Raji (cell line): ENCODE measurements around the gene FREM1.

Experiments
- POLR2A ChIP-seq: IDR thresholded peaks from 2 replicates; pipeline ENCODE4 v1.6.1; 2011; ENCODE audit warnings: low read depth, low read length, control low read depth; ENCODE audit not compliant: insufficient read depth

FREM1 gene

DNA sequence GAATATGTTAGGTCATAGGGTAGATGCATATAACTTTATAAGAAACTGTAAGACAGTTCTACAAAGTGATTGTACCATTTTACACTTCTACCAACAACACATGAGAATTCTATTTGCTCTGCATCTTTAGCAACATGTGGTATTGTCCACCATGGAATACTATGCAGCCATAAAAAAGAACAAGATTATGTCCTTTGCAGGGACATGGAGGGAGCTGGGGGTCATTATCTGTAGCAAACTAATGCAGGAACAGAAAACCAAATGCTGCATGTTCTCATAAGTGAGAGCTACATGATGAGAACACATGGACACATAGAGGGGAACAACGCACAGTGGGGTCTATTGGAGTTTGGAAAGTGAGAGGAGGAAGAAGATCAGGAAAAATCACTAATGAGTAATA lies 165.5 kb downstream of the FREM1 start:
- no peak for TF ChIP-seq POLR2A

- no peak for TF ChIP-seq POLR2A
Observed at GRCh38 chr9:14741369-14741768, 168.9 kb downstream of the FREM1 start.

- TF ChIP-seq POLR2A, result no peak
Observed at GRCh38 chr9:14733133-14733532, 177.1 kb downstream of the FREM1 start.

DNA sequence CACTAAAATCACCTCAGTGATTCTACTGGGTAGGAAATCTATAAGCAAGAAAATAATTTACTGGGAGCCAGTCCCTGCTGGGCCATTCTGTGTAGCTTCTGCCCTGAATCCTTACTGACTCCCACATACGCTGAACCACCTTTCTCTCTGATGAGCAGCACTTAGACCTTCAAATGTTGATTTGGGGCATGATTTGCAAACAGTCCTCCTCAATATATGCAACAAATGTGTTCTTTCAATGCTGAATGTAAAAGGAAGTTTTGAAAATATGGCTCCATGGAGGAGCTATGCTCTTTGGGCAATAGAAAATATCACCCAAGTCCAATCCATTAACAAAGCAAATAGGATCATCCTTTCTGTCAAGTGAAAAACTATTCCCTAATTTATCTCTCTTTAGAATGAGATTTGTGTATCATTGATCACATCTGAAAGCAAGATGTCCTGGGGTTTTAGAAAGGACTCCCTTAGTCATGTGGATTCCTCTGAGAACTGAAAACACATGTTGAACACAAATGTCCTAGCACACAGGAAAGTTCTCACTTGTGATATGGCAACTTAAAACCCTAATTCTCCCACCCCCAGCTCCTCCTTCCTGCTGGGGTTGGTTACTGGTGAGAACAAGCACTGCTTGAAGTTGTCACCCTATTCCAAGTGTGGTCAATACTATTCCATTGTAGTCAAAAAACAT lies 178.8 kb downstream of the FREM1 start:
- no peak for TF ChIP-seq POLR2A

GRCh38 chr9:14730461-14730898 lies 179.7 kb downstream of the FREM1 start:
- no peak for TF ChIP-seq POLR2A

DNA sequence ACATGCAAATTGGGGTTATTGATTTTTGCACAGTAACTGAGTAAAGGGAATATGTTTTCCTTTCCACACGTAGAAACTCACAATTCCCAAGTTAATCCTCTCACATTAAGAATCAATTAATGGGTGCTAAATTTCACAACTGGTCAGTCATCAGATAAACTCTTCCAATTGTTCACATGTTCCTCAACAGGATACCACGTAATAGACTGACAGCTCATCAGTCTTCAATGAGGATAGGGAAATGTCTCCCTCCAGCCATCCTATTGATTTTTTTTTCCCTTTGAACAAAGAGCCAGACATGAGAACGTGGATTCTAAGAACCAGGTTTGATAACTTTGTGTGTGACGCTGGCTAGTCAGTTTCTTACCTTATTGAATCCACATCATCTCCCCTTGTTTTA lies 186.9 kb downstream of the FREM1 start:
- no peak for TF ChIP-seq POLR2A

GRCh38 chr9:14722391-14723035 lies 187.7 kb downstream of the FREM1 start, which contains the start of gene CER1:
CER1 (minus strand) TSS chr9:14722733; CDS start chr9:14722672, 61 bp downstream.
- TF ChIP-seq POLR2A, result no peak

DNA sequence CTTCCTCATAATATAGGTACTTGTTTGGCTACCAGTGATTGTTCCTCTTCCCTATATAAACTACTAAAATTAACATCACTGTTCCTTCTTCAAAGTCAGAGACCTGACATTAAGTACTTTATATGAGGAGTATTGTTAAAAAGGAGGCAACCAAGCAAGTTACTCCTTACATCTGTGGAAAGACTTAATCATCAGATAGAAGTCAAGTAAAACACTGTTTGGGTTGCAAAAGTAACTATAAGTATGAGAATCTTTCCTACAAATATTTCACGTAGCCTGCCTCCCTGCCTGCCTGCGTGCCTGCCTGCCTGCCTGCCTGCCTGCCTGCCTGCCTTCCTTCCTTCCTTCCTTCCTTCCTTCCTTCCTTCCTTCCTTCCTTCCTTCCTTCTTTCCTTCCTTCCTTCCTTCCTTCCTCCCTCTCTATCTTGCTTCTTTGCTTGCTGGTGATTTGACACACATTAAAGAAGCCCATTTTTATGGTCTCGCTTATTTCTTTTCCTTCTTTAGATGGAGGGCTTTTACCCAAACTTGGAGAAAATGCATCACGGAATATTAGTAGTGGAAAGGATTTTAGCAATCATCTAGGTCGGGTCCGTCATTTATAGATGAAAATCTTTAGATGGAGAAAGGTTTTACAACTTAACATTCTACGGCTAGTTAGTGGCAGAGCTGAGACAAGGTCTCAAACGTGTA lies 190.9 kb downstream of the FREM1 start:
- TF ChIP-seq POLR2A, result no peak

GRCh38 chr9:14715102-14715501 lies 195.1 kb downstream of the FREM1 start:
- no peak for TF ChIP-seq POLR2A

DNA sequence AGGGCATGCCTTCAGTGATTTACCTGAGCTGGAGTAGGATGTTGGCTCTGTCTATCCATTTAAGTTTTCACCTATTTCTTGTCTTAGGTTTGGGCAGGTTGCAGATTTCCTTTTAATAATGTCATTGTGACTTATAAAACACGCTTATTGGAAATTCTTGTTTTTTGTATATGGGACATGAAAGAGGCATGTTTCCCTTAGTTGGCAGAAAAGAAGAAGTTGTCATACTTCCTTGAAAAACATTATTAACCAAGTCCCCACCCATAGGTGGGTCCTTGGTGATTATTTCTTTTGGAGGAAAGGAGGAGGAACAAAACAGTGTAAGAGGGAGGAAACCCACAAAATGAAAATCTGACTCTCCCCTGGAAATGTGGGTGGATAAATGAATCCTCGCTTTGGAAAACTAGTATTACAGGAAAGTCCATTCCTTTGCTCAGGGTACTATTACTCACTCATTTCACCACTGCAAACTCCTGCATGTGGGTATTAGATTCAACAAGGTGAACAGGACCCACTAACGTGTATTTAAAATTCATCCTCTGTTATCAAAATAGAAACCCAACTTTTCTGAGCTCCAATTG lies 197.0 kb downstream of the FREM1 start:
- no peak for TF ChIP-seq POLR2A

- TF ChIP-seq POLR2A, result no peak
Observed at GRCh38 chr9:14710804-14711203, 199.4 kb downstream of the FREM1 start.

- TF ChIP-seq POLR2A, result no peak
Observed at GRCh38 chr9:14706530-14707140, 203.6 kb downstream of the FREM1 start.

GRCh38 chr9:14705079-14705478 lies 205.1 kb downstream of the FREM1 start:
- TF ChIP-seq POLR2A, result no peak

GRCh38 chr9:14704281-14704680 lies 205.9 kb downstream of the FREM1 start:
- TF ChIP-seq POLR2A, result no peak

DNA sequence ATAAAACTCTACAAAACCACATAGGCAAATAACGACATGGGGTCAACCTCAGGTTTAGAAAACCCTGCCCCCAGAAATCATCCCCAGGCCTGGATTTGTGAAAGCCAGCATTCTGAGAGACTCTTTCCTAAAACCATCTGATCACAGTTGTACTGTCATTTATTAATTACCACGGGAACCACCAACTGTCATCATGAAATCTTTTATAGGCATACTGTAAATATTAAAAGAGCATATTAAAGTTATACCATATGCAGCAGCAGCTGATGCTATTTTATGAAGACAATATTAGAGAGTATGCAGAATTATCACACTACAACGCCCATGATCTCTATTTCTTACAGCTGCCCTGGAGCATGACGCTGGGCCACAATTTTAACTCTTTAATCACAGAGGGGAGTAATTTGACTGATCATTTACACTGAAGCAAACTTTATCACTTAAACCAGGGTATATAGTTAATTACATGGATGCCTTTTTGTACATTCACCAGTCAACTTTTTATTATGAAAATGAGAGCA lies 208.0 kb downstream of the FREM1 start:
- no peak for TF ChIP-seq POLR2A

DNA sequence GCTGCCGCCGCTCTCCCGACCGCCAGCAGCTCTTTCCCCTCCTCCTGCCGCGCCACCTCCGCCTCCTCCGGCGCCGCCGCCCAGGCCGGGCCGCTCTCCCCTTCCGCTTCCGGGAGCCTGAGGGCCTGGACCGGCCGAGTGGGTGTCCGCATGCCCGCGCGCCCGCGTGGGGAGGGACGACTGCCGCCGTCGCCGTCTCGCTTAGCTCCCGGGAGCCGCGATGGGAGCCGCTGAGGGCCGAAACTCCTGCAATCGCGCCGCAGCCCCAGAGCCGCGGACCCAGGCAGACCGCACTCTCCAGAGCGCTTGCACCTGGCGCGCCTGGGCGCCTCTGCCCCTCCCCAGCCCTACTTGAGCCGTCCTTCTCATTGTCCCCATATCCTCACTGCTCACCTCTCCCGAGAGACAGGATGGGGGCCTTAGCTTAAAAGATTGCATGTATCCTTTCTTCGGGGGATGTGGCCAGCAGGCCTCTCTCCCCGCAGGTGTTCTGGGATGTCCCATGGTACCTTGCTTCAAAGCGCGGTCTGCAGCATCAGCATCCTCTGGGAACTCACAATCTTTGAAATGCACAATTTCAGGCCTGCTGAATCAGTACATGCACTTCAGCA lies 216.9 kb downstream of the FREM1 start, which contains the start of gene ZDHHC21:
Gene ZDHHC21, minus strand, starts transcription at position 182 of the 611 bp plus-strand sequence. CDS start 19,092 bp downstream, outside the sequence.
- peak; percentile 53 for TF ChIP-seq POLR2A
